Activated CD8-positive, alpha-beta memory T cell treated with anti-CD3 and anti-CD28 coated beads, Interleukin-2, amount 50 U/mL, for 24 hours (primary cell): ENCODE measurements around the gene LENG9.

Experiments
- DNase-seq: peaks from one replicate; pipeline ENCODE4 v3.0.0-alpha.2; 2020; ENCODE audit errors: extremely low read depth

The LENG9 gene

GRCh38 chr19:54422136-54422535 is 41.4 kb downstream of the LENG9 start:
- DNase-seq = no peak

DNA sequence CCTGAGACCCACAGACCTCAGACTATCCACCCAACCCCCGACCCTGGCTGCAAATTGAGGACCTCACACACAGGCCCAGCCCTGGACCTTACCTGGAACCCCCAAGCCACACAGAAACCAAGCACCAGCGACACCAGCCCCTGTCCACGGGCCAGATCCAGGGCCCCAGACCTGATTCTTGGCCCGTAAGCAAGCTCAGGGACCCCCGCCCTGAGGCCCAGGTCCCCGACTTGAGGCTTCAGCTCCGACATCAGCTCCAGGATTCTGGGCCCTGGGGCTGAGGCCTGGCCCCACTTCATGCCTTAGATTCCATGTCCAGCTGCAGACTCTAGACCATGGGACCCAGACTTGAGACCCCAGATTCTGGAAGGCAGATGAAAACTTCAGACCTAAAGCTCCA is 42.1 kb downstream of the LENG9 start:
- no peak for DNase-seq

DNA sequence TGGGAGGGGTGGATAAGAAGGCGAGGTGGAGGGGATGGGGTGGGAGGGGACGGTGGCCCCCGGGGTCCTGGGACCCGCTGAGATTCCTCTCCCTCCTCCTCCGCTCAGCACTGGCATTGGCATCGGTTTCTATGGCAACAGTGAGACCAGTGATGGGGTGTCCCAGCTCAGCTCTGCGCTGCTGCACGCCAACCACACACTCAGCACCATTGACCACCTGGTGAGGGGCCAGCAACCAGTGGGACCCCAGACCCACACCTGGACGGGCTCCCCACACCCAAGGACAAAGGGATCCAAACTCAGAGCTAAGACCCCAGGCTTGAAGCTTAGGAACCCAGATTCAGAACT is 42.4 kb downstream of the LENG9 start:
- no peak for DNase-seq

- no peak for DNase-seq
Measured at GRCh38 chr19:54420383-54421168, 43.0 kb downstream of the LENG9 start.

GRCh38 chr19:54420068-54420382 is 43.6 kb downstream of the LENG9 start:
- DNase-seq = no peak

- DNase-seq = no peak
Measured at GRCh38 chr19:54418930-54419800, 44.4 kb downstream of the LENG9 start.

GRCh38 chr19:54418030-54418929 is 45.3 kb downstream of the LENG9 start:
- no peak for DNase-seq

GRCh38 chr19:54416695-54417491 is 46.7 kb downstream of the LENG9 start:
- DNase-seq = no peak

DNA sequence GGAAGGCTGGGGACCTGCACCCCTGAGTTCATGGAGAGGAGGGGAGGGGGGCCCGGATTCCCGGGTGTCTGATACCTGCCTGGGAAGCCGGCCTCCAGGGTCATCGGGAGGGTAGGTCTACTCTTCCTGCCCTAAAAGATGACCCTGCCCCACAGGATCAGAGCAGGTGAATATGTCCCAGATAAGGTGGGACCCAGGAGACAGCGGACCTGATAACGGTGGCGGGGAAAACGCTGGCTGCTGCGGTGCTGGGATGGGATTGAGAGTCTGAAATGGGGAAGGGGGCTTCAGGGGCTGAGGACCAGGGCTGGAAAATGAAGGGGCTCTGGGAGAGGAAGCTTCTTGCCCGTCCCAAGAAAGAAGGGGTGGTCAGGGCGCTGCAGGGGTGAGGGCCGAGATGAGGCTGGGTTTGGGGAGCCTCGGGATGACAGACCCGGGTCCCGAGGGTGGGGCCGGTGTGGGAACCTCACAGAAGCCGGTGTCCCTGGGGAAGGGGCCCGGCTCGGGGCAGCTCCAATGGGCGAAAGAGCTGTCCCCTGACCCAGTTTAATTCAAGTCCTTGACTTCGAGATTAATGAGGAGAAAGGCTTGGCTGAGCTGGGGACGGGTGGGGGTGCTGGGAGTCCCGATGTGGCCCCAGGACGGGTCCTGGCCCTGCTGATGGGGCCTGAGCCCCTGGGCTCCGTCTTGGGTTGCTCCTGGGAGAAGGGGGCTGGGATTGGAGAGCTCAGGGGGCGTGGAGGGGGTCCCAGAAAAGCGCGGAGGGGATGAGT is 47.5 kb downstream of the LENG9 start:
- DNase-seq = no peak

DNA sequence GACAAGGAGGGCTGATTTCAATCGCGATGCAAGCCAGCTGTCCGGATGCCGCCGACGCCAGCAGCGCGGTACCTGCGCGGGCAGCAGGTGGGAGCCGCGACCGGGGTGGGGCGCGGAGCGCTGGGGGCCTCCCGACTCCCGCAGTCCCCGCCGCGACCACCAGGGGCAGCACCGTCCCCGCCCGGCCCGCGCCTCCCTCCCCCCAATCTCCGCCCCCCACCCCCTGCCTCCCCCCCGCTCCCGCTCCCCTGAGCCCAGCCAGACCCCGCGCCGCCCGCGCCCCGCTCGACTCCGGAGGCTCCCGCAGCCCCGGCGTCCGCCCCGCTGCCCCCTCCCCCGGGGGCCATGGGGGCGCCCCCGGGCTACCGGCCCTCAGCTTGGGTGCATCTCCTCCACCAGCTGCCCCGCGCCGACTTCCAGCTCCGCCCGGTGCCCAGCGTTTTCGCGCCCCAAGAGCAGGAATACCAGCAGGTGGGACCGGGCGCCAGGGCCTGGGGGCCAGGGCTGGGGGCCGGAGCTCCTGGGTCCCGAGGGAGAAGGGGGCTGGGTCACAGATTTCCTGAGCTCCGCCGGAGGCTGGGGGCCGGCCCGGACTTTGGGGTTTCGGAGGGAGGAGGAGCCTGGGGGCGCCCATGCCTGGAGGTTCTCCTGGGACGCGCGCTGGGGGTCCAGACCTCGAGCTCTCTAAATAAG is 48.2 kb downstream of the LENG9 start, which contains the start of gene TTYH1:
TTYH1 (plus strand) TSS at position 257 of the 693 bp plus-strand sequence; CDS start at position 346, 89 bp downstream.
- no peak for DNase-seq

GRCh38 chr19:54414156-54414555 is 49.4 kb downstream of the LENG9 start:
- no peak for DNase-seq

DNA sequence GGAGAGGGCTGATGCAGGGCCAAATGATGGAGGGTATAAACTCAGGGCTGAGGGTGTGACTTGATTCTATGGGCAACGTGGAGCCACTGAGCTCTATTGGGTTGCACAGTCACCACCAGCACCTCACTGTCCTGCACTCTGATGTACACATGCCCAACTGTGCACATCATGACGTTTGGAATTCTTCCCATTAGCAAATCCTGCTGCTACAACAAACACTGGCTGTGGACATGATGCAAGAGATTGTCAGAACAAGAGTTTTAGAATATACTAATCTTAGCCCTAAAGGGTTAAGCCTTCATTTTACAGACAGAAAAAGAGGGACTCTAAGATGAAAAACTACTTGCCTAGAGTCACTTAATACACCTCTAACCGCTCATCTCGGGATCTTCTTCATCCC is 50.7 kb downstream of the LENG9 start:
- no peak for DNase-seq
